Panc1 (cell line): ENCODE data around the gene SLC6A13. TPM values are rescaled to one million over a fixed set of nuclear protein-coding genes. Genes with fewer than 3 reads are reported as not detected.

Source experiments
- ATAC-seq: fragments of 200-7000 bp; cut with Tn5 transposase; 2 replicates; pipeline ENCODE4 v1.9.1; 2020; ENCODE audit warnings: mild to moderate bottlenecking, moderate library complexity
- BruUV-seq: library from RNA; stranded (reverse); fragments of 400-500 nt; replicated peaks from 2 replicates; lab custom pipeline; 2021; lab: Mats Ljungman, UMichigan
- CTCF ChIA-PET: fragments of 300-600 bp; sonication (Branson Sonifier 250); formaldehyde crosslinking; loops from one replicate; lab custom pipeline; 2022; ENCODE audit warnings: antibody characterized with exemption; lab: Charles Lee
- POLR2A ChIA-PET: fragments of 300-600 bp; sonication (Branson Sonifier 250); formaldehyde crosslinking; loops from one replicate; lab custom pipeline; 2022; ENCODE audit warnings: antibody characterized with exemption; lab: Charles Lee
- DNase-seq: peaks from one replicate; pipeline ENCODE4 v3.0.0-alpha.2; 2010; ENCODE audit warnings: low read depth, low spot score
- H3K27ac ChIP-seq: 2 replicates; pipeline ENCODE4 v1.5.1; 2011; ENCODE audit warnings: mild to moderate bottlenecking, low read length, inconsistent platforms
- H3K27me3 ChIP-seq: fragments of 200-500 bp; sonication (Bioruptor generic); 2 replicates; pipeline ENCODE4 v1.6.0; 2014; ENCODE audit warnings: low read length, inconsistent platforms; ENCODE audit not compliant: control insufficient read depth, insufficient read depth
- H3K36me3 ChIP-seq: fragments of 200-500 bp; sonication (Bioruptor generic); 2 replicates; pipeline ENCODE4 v1.5.1; 2014; ENCODE audit warnings: inconsistent platforms, mild to moderate bottlenecking, low read length, moderate library complexity; ENCODE audit not compliant: control insufficient read depth, insufficient read depth
- H3K4me1 ChIP-seq: 2 replicates; pipeline ENCODE4 v1.5.1; 2011; ENCODE audit warnings: inconsistent platforms, mild to moderate bottlenecking, low read length, moderate library complexity; ENCODE audit not compliant: control insufficient read depth, insufficient read depth
- H3K4me3 ChIP-seq, 2 experiments: 2 replicates each; pipeline ENCODE4 v1.5.1; 2011 to 2012; ENCODE audit warnings: low read depth in 2 of 2, low read length in 2 of 2, mild to moderate bottlenecking in 2 of 2, inconsistent platforms in 1 of 2, moderate library complexity in 1 of 2
- H3K9me3 ChIP-seq: fragments of 200-500 bp; sonication (Bioruptor generic); 2 replicates; pipeline ENCODE4 v1.5.1; 2014; ENCODE audit warnings: low read depth, mild to moderate bottlenecking, inconsistent platforms, low read length, moderate library complexity; ENCODE audit not compliant: control insufficient read depth, insufficient read depth
- CTCF ChIP-seq: fragments of 450-650 bp; IDR thresholded peaks from 2 replicates; pipeline ENCODE4 v1.5.1; 2017; ENCODE audit warnings: mild to moderate bottlenecking
- POLR2AphosphoS5 ChIP-seq: IDR thresholded peaks from 2 replicates; pipeline ENCODE4 v1.6.1; 2012; ENCODE audit warnings: mild to moderate bottlenecking, low read depth, low read length, moderate library complexity
- REST ChIP-seq, 2 experiments: IDR thresholded peaks; 2 replicates each; pipeline ENCODE4 v1.6.1; 2011 to 2012; ENCODE audit warnings: low read depth in 2 of 2, control low read depth in 1 of 2, low read length in 1 of 2, mild to moderate bottlenecking in 1 of 2, moderate library complexity in 1 of 2; ENCODE audit not compliant: insufficient read depth in 1 of 2
- SIN3A ChIP-seq: IDR thresholded peaks from 2 replicates; pipeline ENCODE4 v1.6.1; 2012; ENCODE audit warnings: low read depth, mild to moderate bottlenecking, low read length, moderate library complexity, borderline replicate concordance; ENCODE audit not compliant: insufficient read depth
- TCF7L2 ChIP-seq: IDR thresholded peaks from 2 replicates; pipeline ENCODE4 v1.6.1; 2011; ENCODE audit warnings: mild to moderate bottlenecking, low read depth, low read length, inconsistent platforms
- in situ Hi-C: cut with HindIII; loops from 2 replicates; pipeline ENCODE4 v1.10.0; 2016; ENCODE audit warnings: low sequenced_read_pairs, low pct_unique_long_range_greater_than_20kb
- intact Hi-C: fragments of 100-400 bp; cut with micrococcal nuclease; formaldehyde crosslinking; loops from one replicate; pipeline ENCODE4 v1.10.0; 2022; ENCODE audit not compliant: unreplicated experiment
- total RNA-seq: library from RNA; stranded (reverse); gene quantifications from one replicate; pipeline ENCODE4 v1.2.1, GENCODE V29; 2021; ENCODE audit not compliant: unreplicated experiment

SLC6A13 gene
- total RNA-seq, 1 experiment from 2014 or later, result 0.57 TPM

DNA sequence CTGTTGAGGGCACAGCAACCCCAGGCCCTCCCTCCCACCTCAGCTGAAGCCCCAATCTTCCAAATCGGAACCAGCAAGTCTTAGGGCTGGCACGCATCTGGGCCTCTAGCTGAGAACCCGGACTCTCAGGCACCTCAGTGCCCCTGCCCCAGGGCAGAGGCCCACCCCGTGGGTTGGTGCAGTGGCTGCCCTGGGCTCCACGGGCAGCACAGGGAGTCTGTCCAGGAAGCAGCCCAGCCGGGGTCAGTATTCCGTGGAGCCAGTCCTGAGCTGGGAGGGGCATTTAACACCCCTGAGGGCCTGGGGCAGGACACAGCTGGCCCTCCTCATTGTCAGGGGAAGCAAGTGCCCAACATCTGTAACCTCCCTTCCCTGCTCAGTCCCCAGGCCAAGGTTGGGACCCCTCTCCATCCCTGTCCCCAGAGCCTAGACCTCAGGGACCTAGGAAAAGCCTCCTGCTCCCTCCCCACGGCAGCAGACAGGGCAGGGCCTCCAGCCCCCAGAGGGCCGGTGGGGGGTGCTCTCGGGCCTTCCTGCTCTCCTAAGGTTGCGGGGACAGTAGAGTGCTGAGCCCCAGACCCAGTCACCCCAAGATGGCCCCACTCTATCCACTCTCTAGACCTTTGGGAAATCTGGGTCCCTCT, 85.2 kb downstream of the SLC6A13 start:
- Histone ChIP-seq H3K27me3 (no peaks in the 10 kb centered on the region), H3K9me3 (no peaks in the 10 kb centered on the region), H3K4me1 (peaks cover 3% of the 10 kb centered on the region; the same call in 1 of the 2 replicates), H3K27ac (no peak overlapping the region), H3K36me3 (no peaks in the 10 kb centered on the region), H3K4me3 (no peak overlapping the region)
- BruUV-seq, result no TSS peak
- intact Hi-C loops, result no loop called here
- TF ChIP-seq TCF7L2, result no peak
- no peak for TF ChIP-seq CTCF
- no peak for TF ChIP-seq SIN3A
- TF ChIP-seq REST (IDR thresholded peaks at IDR 0.05; ENCODE audit: insufficient read depth in 1 of 2, low read depth in 2 of 2, low read length in 1 of 2), result no peak
- TF ChIP-seq POLR2AphosphoS5, result no peak
- ATAC-seq (no peak), DNase-seq (no peak)
- ChIA-PET POLR2A (no interaction called here), CTCF (no interaction called here)
- in situ Hi-C loops, result no loop called here

GRCh38 chr12:176321-177181, 86.1 kb downstream of the SLC6A13 start:
- ATAC-seq (no peak), DNase-seq (no peak)
- in situ Hi-C loops (no loop called here), intact Hi-C loops (no loop called here)
- POLR2A ChIA-PET, result interaction anchor here (0.6 kb wide), 1 partner anchor 83 kb away, joined by 3 read pairs; no protein-coding TSS in a partner anchor
- peaks cover 3% of the 10 kb centered on the region; the same call in 1 of the 2 replicates for H3K4me1 ChIP-seq
- BruUV-seq, result no TSS peak
- CTCF ChIA-PET, result no interaction called here
- no peaks in the 10 kb centered on the region for H3K9me3 ChIP-seq
- H3K27ac ChIP-seq, result no peak overlapping the region
- H3K36me3 ChIP-seq, result no peaks in the 10 kb centered on the region
- no peaks in the 10 kb centered on the region for H3K27me3 ChIP-seq
- TF ChIP-seq SIN3A (no peak), REST (IDR thresholded peaks at IDR 0.05; ENCODE audit: insufficient read depth in 1 of 2, low read depth in 2 of 2, low read length in 1 of 2) (no peak), POLR2AphosphoS5 (no peak), CTCF (no peak), TCF7L2 (no peak)
- no peak overlapping the region for H3K4me3 ChIP-seq
